MCF 10A (cell line): ENCODE results near the gene FAM3A. TPM values are rescaled to one million over a fixed set of nuclear protein-coding genes. Genes with fewer than 3 reads are reported as not detected.
A peak's percentile ranks its signal among the peaks of the same experiment; 100 is the strongest.

Source experiments
- BruUV-seq: library from RNA; stranded (reverse); fragments of 400-500 nt; replicated peaks from 2 replicates; lab custom pipeline; 2021; lab: Mats Ljungman, UMichigan
- CTCF ChIA-PET: fragments of 300-600 bp; sonication (Branson Sonifier 250); formaldehyde crosslinking; extraction: SDS; loops from one replicate; lab custom pipeline; 2021; ENCODE audit warnings: antibody characterized with exemption, inconsistent platforms; lab: Yijun Ruan, JAX
- POLR2A ChIA-PET: fragments of 300-600, 350-650 bp; sonication (Branson Sonifier 250); formaldehyde crosslinking; extraction: SDS; loops from one replicate; lab custom pipeline; 2020; ENCODE audit warnings: antibody characterized with exemption, inconsistent platforms; lab: Yijun Ruan, JAX
- DNase-seq: peaks from one replicate; pipeline ENCODE4 v3.0.0-alpha.2; 2018; ENCODE audit not compliant: unreplicated experiment
- H3K27ac Mint-ChIP-seq: one replicate; pipeline ENCODE4 v1.8.0; 2022; ENCODE audit warnings: mild to moderate bottlenecking, low read depth, mixed read lengths; ENCODE audit not compliant: unreplicated experiment
- H3K27me3 Mint-ChIP-seq: one replicate; pipeline ENCODE4 v1.8.0; 2022; ENCODE audit warnings: mixed read lengths; ENCODE audit not compliant: insufficient read depth, unreplicated experiment
- H3K36me3 Mint-ChIP-seq: one replicate; pipeline ENCODE4 v1.8.0; 2022; ENCODE audit warnings: mild to moderate bottlenecking, moderate library complexity, mixed read lengths; ENCODE audit not compliant: insufficient read depth, unreplicated experiment
- H3K4me1 Mint-ChIP-seq: one replicate; pipeline ENCODE4 v1.8.0; 2022; ENCODE audit warnings: mixed read lengths; ENCODE audit not compliant: insufficient read depth, unreplicated experiment
- H3K4me3 Mint-ChIP-seq: one replicate; pipeline ENCODE4 v1.8.0; 2022; ENCODE audit warnings: mild to moderate bottlenecking, moderate library complexity, mixed read lengths; ENCODE audit not compliant: unreplicated experiment
- H3K9me3 Mint-ChIP-seq: one replicate; pipeline ENCODE4 v1.8.0; 2022; ENCODE audit warnings: mixed read lengths; ENCODE audit not compliant: unreplicated experiment
- CTCF ChIP-seq: fragments of 200-600 bp; IDR thresholded peaks from one replicate; pipeline ENCODE4 v1.8.0; 2022; ENCODE audit warnings: antibody characterized with exemption, mild to moderate bottlenecking; ENCODE audit not compliant: unreplicated experiment
- intact Hi-C: fragments of 100-400 bp; cut with micrococcal nuclease; formaldehyde crosslinking; loops from 2 replicates; pipeline ENCODE4 v1.14.1; 2022
- total RNA-seq: library from RNA; stranded (reverse); gene quantifications from 2 replicates; pipeline ENCODE4 v1.2.3, GENCODE V29; 2022

FAM3A gene
- total RNA-seq, 1 experiment from 2014 or later: 40.9 TPM

- BruUV-seq: no TSS peak
- intact Hi-C loops: loop anchor here (5.0 kb wide), 2 partner anchors 134 to 769 kb away; partner anchors contain the start of genes PLXNB3 and RPL10
- H3K27ac Mint-ChIP-seq: peak overlapping the region; percentile 58
- ChIA-PET CTCF (interaction anchor here (2.4 to 6.3 kb wide), 2 partner anchors 158 to 518 kb away, joined by 19 to 54 read pairs; partner anchors contain the start of gene FLNA), POLR2A (interaction anchor here (1.0 kb wide), 1 partner anchor 15 kb away, joined by 4 read pairs; the partner anchor contains the start of gene FAM3A)
- H3K36me3 Mint-ChIP-seq: peaks cover 18% of the 10 kb centered on the region
- H3K27me3 Mint-ChIP-seq: no peaks in the 10 kb centered on the region
- TF ChIP-seq CTCF: no peak
- H3K9me3 Mint-ChIP-seq: no peaks in the 10 kb centered on the region
- H3K4me1 Mint-ChIP-seq: peaks cover 6% of the 10 kb centered on the region
- DNase-seq: no peak
- H3K4me3 Mint-ChIP-seq: no peak overlapping the region
Measured at GRCh38 chrX:154531626-154532025, 15.6 kb upstream of the FAM3A start.

GRCh38 chrX:154530286-154530685 is 14.3 kb upstream of the FAM3A start:
- Mint-ChIP-seq H3K27ac (no peak overlapping the region), H3K4me1 (peaks cover 10% of the 10 kb centered on the region), H3K9me3 (no peaks in the 10 kb centered on the region), H3K27me3 (no peaks in the 10 kb centered on the region), H3K36me3 (peaks cover 14% of the 10 kb centered on the region), H3K4me3 (no peak overlapping the region)
- TF ChIP-seq CTCF: no peak
- intact Hi-C loops: loop anchor here (5.0 kb wide), 2 partner anchors 133 to 768 kb away; partner anchors contain the start of genes PLXNB3 and RPL10
- no TSS peak for BruUV-seq
- CTCF ChIA-PET: no interaction called here
- POLR2A ChIA-PET: interaction anchor here (1.3 kb wide), 1 partner anchor 17 kb away, joined by 4 read pairs; the partner anchor contains the start of genes G6PD and IKBKG
- no peak for DNase-seq

GRCh38 chrX:154529206-154529612 is 13.2 kb upstream of the FAM3A start:
- H3K36me3 Mint-ChIP-seq: peaks cover 6% of the 10 kb centered on the region
- ChIA-PET CTCF (interaction anchor here (0.8 to 1.0 kb wide), 2 partner anchors 155 to 582 kb away, joined by 3 to 6 read pairs; no protein-coding TSS in a partner anchor), POLR2A (interaction anchor here (0.7 to 3.6 kb wide), 3 partner anchors 13 to 1010 kb away, joined by 3 to 36 read pairs (median 4); partner anchors contain the start of genes FAM3A, G6PD and IKBKG)
- DNase-seq: no peak
- intact Hi-C loops: no loop called here
- H3K9me3 Mint-ChIP-seq: no peaks in the 10 kb centered on the region
- H3K4me3 Mint-ChIP-seq: no peak overlapping the region
- H3K27ac Mint-ChIP-seq: no peak overlapping the region
- H3K4me1 Mint-ChIP-seq: peaks cover 10% of the 10 kb centered on the region
- no TSS peak for BruUV-seq
- no peak for TF ChIP-seq CTCF
- H3K27me3 Mint-ChIP-seq: no peaks in the 10 kb centered on the region

- intact Hi-C loops: no loop called here
- BruUV-seq: TSS peak; percentile 25
- Mint-ChIP-seq H3K4me1 (peaks cover 10% of the 10 kb centered on the region), H3K27ac (peak overlapping the region; percentile 88), H3K27me3 (no peaks in the 10 kb centered on the region), H3K9me3 (no peaks in the 10 kb centered on the region), H3K4me3 (peak overlapping the region; percentile 29), H3K36me3 (no peaks in the 10 kb centered on the region)
- POLR2A ChIA-PET: interaction anchor here (0.6 to 3.6 kb wide), 19 partner anchors 11 to 556 kb away, joined by 3 to 36 read pairs (median 6); partner anchors contain the start of genes EMD, FAM3A, FLNA and HCFC1
- peak; percentile 43 for TF ChIP-seq CTCF
- CTCF ChIA-PET: interaction anchor here (0.6 to 2.2 kb wide), 29 partner anchors 8 to 1572 kb away, joined by 3 to 17 read pairs (median 4); partner anchors contain the start of genes DNASE1L1, FAM3A, FLNA and SLC10A3
- DNase-seq: peak; percentile 84
Measured at GRCh38 chrX:154526901-154527675, 11.1 kb upstream of the FAM3A start.
